Measurements from ENCODE around the gene LZTS2.

The LZTS2 gene

GRCh38 chr10:100976906-100977305 is 22.7 kb upstream of the LZTS2 start:
- no peak overlapping the region for H3K56ac ChIP-seq (ENCODE audit: low read length)
- no peaks in the 10 kb centered on the region for H3K27me3 ChIP-seq (ENCODE audit: insufficient read depth, low read length, poor library complexity)
- no peak overlapping the region for H2BK5ac ChIP-seq (ENCODE audit: low read length)
- no peaks in the 10 kb centered on the region for H3K79me1 ChIP-seq (ENCODE audit: low read length)
- H3K4me3 ChIP-seq (ENCODE audit: low read length), result no peak overlapping the region
- no peak overlapping the region for H3K27ac ChIP-seq (ENCODE audit: low read depth, low read length)
- H3K79me2 ChIP-seq (ENCODE audit: control insufficient read depth, insufficient read depth, low read length), result no peaks in the 10 kb centered on the region
- no peak overlapping the region for H4K8ac ChIP-seq (ENCODE audit: low read depth, low read length)
- H3K18ac ChIP-seq (ENCODE audit: low read length), result no peak overlapping the region
- H2AK5ac ChIP-seq (ENCODE audit: low read length), result no peak overlapping the region
- no peak for DNase-seq
- no peak overlapping the region for H3K23ac ChIP-seq (ENCODE audit: low read length)
- H3K36me3 ChIP-seq (ENCODE audit: control insufficient read depth, insufficient read depth, low read length), result no peaks in the 10 kb centered on the region
- no peak overlapping the region for H2BK15ac ChIP-seq (replicated peaks; ENCODE audit: low read depth)
- WGBS (ENCODE audit: extremely low coverage, insufficient coverage, low lambda C conversion rate), result no CpG with 5 or more reads among the region's 3 CpGs
- no peak overlapping the region for H3K4ac ChIP-seq (ENCODE audit: low read depth, low read length)
- no peak overlapping the region for H3K4me2 ChIP-seq (ENCODE audit: low read length)
- H4K5ac ChIP-seq (ENCODE audit: low read length), result no peak overlapping the region
- no peak overlapping the region for H2BK120ac ChIP-seq (ENCODE audit: low read depth, low read length)
- H3K9ac ChIP-seq (ENCODE audit: low read length), result no peak overlapping the region
- H3K4me1 ChIP-seq (ENCODE audit: control insufficient read depth, low read depth, low read length), result no peaks in the 10 kb centered on the region

- no peak for DNase-seq
- Histone ChIP-seq H3K4me3 (ENCODE audit: low read length) (no peak overlapping the region), H3K23ac (ENCODE audit: low read length) (no peak overlapping the region), H2BK5ac (ENCODE audit: low read length) (no peak overlapping the region), H3K27me3 (ENCODE audit: insufficient read depth, low read length, poor library complexity) (no peaks in the 10 kb centered on the region), H3K4ac (ENCODE audit: low read depth, low read length) (no peak overlapping the region), H2BK120ac (ENCODE audit: low read depth, low read length) (no peak overlapping the region), H3K79me2 (ENCODE audit: control insufficient read depth, insufficient read depth, low read length) (no peaks in the 10 kb centered on the region), H3K9ac (ENCODE audit: low read length) (no peak overlapping the region), H2BK15ac (replicated peaks; ENCODE audit: low read depth) (no peak overlapping the region), H3K56ac (ENCODE audit: low read length) (no peak overlapping the region), H3K18ac (ENCODE audit: low read length) (no peak overlapping the region), H2AK5ac (ENCODE audit: low read length) (no peak overlapping the region), H4K5ac (ENCODE audit: low read length) (no peak overlapping the region), H3K27ac (ENCODE audit: low read depth, low read length) (no peak overlapping the region), H3K4me2 (ENCODE audit: low read length) (no peak overlapping the region), H3K36me3 (ENCODE audit: control insufficient read depth, insufficient read depth, low read length) (no peaks in the 10 kb centered on the region), H4K8ac (ENCODE audit: low read depth, low read length) (no peak overlapping the region), H3K4me1 (ENCODE audit: control insufficient read depth, low read depth, low read length) (no peaks in the 10 kb centered on the region), H3K79me1 (ENCODE audit: low read length) (no peaks in the 10 kb centered on the region)
- WGBS (ENCODE audit: extremely low coverage, insufficient coverage, low lambda C conversion rate), result no CpG with 5 or more reads among the region's 6 CpGs
These were observed 22.2 kb upstream of the LZTS2 start for GRCh38 chr10:100977436-100977835.

GRCh38 chr10:100978121-100978900 is 21.3 kb upstream of the LZTS2 start:
- no peaks in the 10 kb centered on the region for H3K79me1 ChIP-seq (ENCODE audit: low read length)
- no peaks in the 10 kb centered on the region for H3K27me3 ChIP-seq (ENCODE audit: insufficient read depth, low read length, poor library complexity)
- no peak overlapping the region for H3K4me2 ChIP-seq (ENCODE audit: low read length)
- H3K4me3 ChIP-seq (ENCODE audit: low read length), result no peak overlapping the region
- no peak overlapping the region for H2BK5ac ChIP-seq (ENCODE audit: low read length)
- no peak for DNase-seq
- H2BK15ac ChIP-seq (replicated peaks; ENCODE audit: low read depth), result no peak overlapping the region
- H4K5ac ChIP-seq (ENCODE audit: low read length), result no peak overlapping the region
- no peaks in the 10 kb centered on the region for H3K36me3 ChIP-seq (ENCODE audit: control insufficient read depth, insufficient read depth, low read length)
- H3K18ac ChIP-seq (ENCODE audit: low read length), result no peak overlapping the region
- H3K27ac ChIP-seq (ENCODE audit: low read depth, low read length), result no peak overlapping the region
- H3K79me2 ChIP-seq (ENCODE audit: control insufficient read depth, insufficient read depth, low read length), result no peaks in the 10 kb centered on the region
- no peak overlapping the region for H3K4ac ChIP-seq (ENCODE audit: low read depth, low read length)
- H2BK120ac ChIP-seq (ENCODE audit: low read depth, low read length), result no peak overlapping the region
- no peak overlapping the region for H3K56ac ChIP-seq (ENCODE audit: low read length)
- H3K23ac ChIP-seq (ENCODE audit: low read length), result no peak overlapping the region
- H2AK5ac ChIP-seq (ENCODE audit: low read length), result no peak overlapping the region
- H3K9ac ChIP-seq (ENCODE audit: low read length), result no peak overlapping the region
- no peaks in the 10 kb centered on the region for H3K4me1 ChIP-seq (ENCODE audit: control insufficient read depth, low read depth, low read length)
- WGBS (ENCODE audit: extremely low coverage, insufficient coverage, low lambda C conversion rate), result no CpG with 5 or more reads among the region's 13 CpGs
- H4K8ac ChIP-seq (ENCODE audit: low read depth, low read length), result no peak overlapping the region

- H3K79me1 ChIP-seq (ENCODE audit: low read length), result no peaks in the 10 kb centered on the region
- H3K4me1 ChIP-seq (ENCODE audit: control insufficient read depth, low read depth, low read length), result no peaks in the 10 kb centered on the region
- no peak overlapping the region for H3K4ac ChIP-seq (ENCODE audit: low read depth, low read length)
- no peak for DNase-seq
- no peak overlapping the region for H3K23ac ChIP-seq (ENCODE audit: low read length)
- no CpG with 5 or more reads among the region's 10 CpGs for WGBS (ENCODE audit: extremely low coverage, insufficient coverage, low lambda C conversion rate)
- no peak overlapping the region for H2BK15ac ChIP-seq (replicated peaks; ENCODE audit: low read depth)
- no peak overlapping the region for H3K18ac ChIP-seq (ENCODE audit: low read length)
- H4K5ac ChIP-seq (ENCODE audit: low read length), result no peak overlapping the region
- H4K8ac ChIP-seq (ENCODE audit: low read depth, low read length), result no peak overlapping the region
- no peaks in the 10 kb centered on the region for H3K79me2 ChIP-seq (ENCODE audit: control insufficient read depth, insufficient read depth, low read length)
- H3K4me2 ChIP-seq (ENCODE audit: low read length), result no peak overlapping the region
- H3K56ac ChIP-seq (ENCODE audit: low read length), result no peak overlapping the region
- H2AK5ac ChIP-seq (ENCODE audit: low read length), result no peak overlapping the region
- H3K27me3 ChIP-seq (ENCODE audit: insufficient read depth, low read length, poor library complexity), result no peaks in the 10 kb centered on the region
- no peaks in the 10 kb centered on the region for H3K36me3 ChIP-seq (ENCODE audit: control insufficient read depth, insufficient read depth, low read length)
- no peak overlapping the region for H3K4me3 ChIP-seq (ENCODE audit: low read length)
- no peak overlapping the region for H3K9ac ChIP-seq (ENCODE audit: low read length)
- no peak overlapping the region for H2BK5ac ChIP-seq (ENCODE audit: low read length)
- H2BK120ac ChIP-seq (ENCODE audit: low read depth, low read length), result no peak overlapping the region
- no peak overlapping the region for H3K27ac ChIP-seq (ENCODE audit: low read depth, low read length)
These were observed 20.8 kb upstream of the LZTS2 start for GRCh38 chr10:100978901-100979195.

GRCh38 chr10:100979791-100980272 is 19.8 kb upstream of the LZTS2 start:
- Histone ChIP-seq H3K4me1 (ENCODE audit: control insufficient read depth, low read depth, low read length) (no peaks in the 10 kb centered on the region), H3K4me3 (ENCODE audit: low read length) (no peak overlapping the region), H3K23ac (ENCODE audit: low read length) (no peak overlapping the region), H3K4ac (ENCODE audit: low read depth, low read length) (no peak overlapping the region), H4K8ac (ENCODE audit: low read depth, low read length) (no peak overlapping the region), H2BK5ac (ENCODE audit: low read length) (no peak overlapping the region), H3K56ac (ENCODE audit: low read length) (no peak overlapping the region), H2BK15ac (replicated peaks; ENCODE audit: low read depth) (no peak overlapping the region), H3K9ac (ENCODE audit: low read length) (no peak overlapping the region), H2BK120ac (ENCODE audit: low read depth, low read length) (no peak overlapping the region), H2AK5ac (ENCODE audit: low read length) (no peak overlapping the region), H3K18ac (ENCODE audit: low read length) (no peak overlapping the region), H3K27ac (ENCODE audit: low read depth, low read length) (no peak overlapping the region), H3K36me3 (ENCODE audit: control insufficient read depth, insufficient read depth, low read length) (no peaks in the 10 kb centered on the region), H3K4me2 (ENCODE audit: low read length) (no peak overlapping the region), H4K5ac (ENCODE audit: low read length) (no peak overlapping the region), H3K27me3 (ENCODE audit: insufficient read depth, low read length, poor library complexity) (no peaks in the 10 kb centered on the region), H3K79me1 (ENCODE audit: low read length) (no peaks in the 10 kb centered on the region), H3K79me2 (ENCODE audit: control insufficient read depth, insufficient read depth, low read length) (no peaks in the 10 kb centered on the region)
- DNase-seq, result no peak
- no CpG with 5 or more reads among the region's 16 CpGs for WGBS (ENCODE audit: extremely low coverage, insufficient coverage, low lambda C conversion rate)

- H3K4ac ChIP-seq (ENCODE audit: low read depth, low read length), result no peak overlapping the region
These were observed 19.3 kb upstream of the LZTS2 start for GRCh38 chr10:100980311-100980710.

More at GRCh38 chr10:100980311-100980710, 19.3 kb upstream of the LZTS2 start:
- no peak for DNase-seq
- Histone ChIP-seq H3K36me3 (ENCODE audit: control insufficient read depth, insufficient read depth, low read length) (no peaks in the 10 kb centered on the region), H2BK5ac (ENCODE audit: low read length) (no peak overlapping the region), H3K23ac (ENCODE audit: low read length) (no peak overlapping the region), H3K4me3 (ENCODE audit: low read length) (no peak overlapping the region), H2BK15ac (replicated peaks; ENCODE audit: low read depth) (no peak overlapping the region), H3K27ac (ENCODE audit: low read depth, low read length) (no peak overlapping the region), H2AK5ac (ENCODE audit: low read length) (no peak overlapping the region), H3K9ac (ENCODE audit: low read length) (no peak overlapping the region), H3K4me1 (ENCODE audit: control insufficient read depth, low read depth, low read length) (no peaks in the 10 kb centered on the region), H4K5ac (ENCODE audit: low read length) (no peak overlapping the region), H3K79me1 (ENCODE audit: low read length) (no peaks in the 10 kb centered on the region), H2BK120ac (ENCODE audit: low read depth, low read length) (no peak overlapping the region), H3K27me3 (ENCODE audit: insufficient read depth, low read length, poor library complexity) (no peaks in the 10 kb centered on the region), H3K4me2 (ENCODE audit: low read length) (no peak overlapping the region), H3K79me2 (ENCODE audit: control insufficient read depth, insufficient read depth, low read length) (no peaks in the 10 kb centered on the region), H3K56ac (ENCODE audit: low read length) (no peak overlapping the region), H3K18ac (ENCODE audit: low read length) (no peak overlapping the region), H4K8ac (ENCODE audit: low read depth, low read length) (no peak overlapping the region)
- no CpG with 5 or more reads among the region's 2 CpGs for WGBS (ENCODE audit: extremely low coverage, insufficient coverage, low lambda C conversion rate)
